ENCODE results near the gene MCOLN3. TPM values are rescaled to one million over a fixed set of nuclear protein-coding genes. Genes with fewer than 3 reads are reported as not detected.

MCOLN3 gene
- total RNA-seq, 6 experiments from 2014 or later, result 0.09 to 0.51 (median 0.28) TPM

GRCh38 chr1:85060038-85060437 is 11.7 kb upstream of the MCOLN3 start:
- Mint-ChIP-seq H3K4me1 (ENCODE audit: low read depth) (peaks cover 29% of the 10 kb centered on the region), H3K27me3 (ENCODE audit: insufficient read depth) (peaks cover 14% of the 10 kb centered on the region), H3K9me3 (no peaks in the 10 kb centered on the region), H3K27ac (no peak overlapping the region), H3K4me3 (no peak overlapping the region), H3K36me3 (ENCODE audit: low read depth) (no peaks in the 10 kb centered on the region)
- DNase-seq, result no peak
- no peak for TF ChIP-seq CTCF (IDR thresholded peaks at IDR 0.05)

DNA sequence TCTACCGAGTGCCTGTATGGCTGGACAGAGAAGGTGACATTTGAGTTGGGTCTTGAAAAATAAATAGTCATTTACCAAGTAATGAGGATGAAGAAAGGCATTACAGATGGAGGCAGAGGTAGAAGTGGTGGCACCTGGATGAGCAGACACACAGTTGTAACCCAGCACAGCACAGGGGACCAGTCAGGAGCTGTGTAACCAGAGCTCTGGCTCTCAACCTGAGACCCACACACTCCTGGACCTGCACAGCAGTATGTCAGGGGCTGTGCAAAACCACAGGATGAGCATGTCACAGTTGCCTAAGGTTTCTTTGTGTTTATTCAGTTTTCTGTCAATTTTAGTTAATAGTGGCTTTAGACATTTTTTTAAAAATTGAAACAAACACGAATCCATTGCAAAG is 11.3 kb upstream of the MCOLN3 start:
- Mint-ChIP-seq H3K4me3 (no peak overlapping the region), H3K9me3 (no peaks in the 10 kb centered on the region), H3K27ac (no peak overlapping the region), H3K36me3 (ENCODE audit: low read depth) (no peaks in the 10 kb centered on the region), H3K4me1 (ENCODE audit: low read depth) (peaks cover 29% of the 10 kb centered on the region), H3K27me3 (ENCODE audit: insufficient read depth) (peaks cover 16% of the 10 kb centered on the region)
- TF ChIP-seq CTCF (IDR thresholded peaks at IDR 0.05), result no peak
- DNase-seq, result no peak

DNA sequence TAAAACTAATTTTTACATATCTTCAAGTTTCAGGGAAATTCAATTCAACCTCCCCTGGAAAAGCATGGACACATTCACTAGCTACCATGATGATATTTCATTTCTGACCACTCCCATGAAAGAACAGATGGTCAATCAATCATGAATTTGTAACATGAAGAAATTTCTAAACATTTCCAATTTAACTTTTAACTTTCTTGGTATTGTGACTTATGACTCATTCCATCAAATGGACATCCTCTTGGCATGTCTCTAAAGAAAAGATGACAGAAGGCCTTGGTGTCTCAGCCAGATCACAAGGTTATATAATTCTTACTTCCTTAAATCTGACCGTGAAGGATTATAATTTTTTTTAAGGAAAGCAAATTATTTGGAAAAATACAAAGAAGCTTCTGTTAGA is 10.5 kb upstream of the MCOLN3 start:
- no peaks in the 10 kb centered on the region for H3K9me3 Mint-ChIP-seq
- no peak for TF ChIP-seq CTCF (IDR thresholded peaks at IDR 0.05)
- H3K27me3 Mint-ChIP-seq (ENCODE audit: insufficient read depth), result peaks cover 16% of the 10 kb centered on the region
- no peaks in the 10 kb centered on the region for H3K36me3 Mint-ChIP-seq (ENCODE audit: low read depth)
- no peak overlapping the region for H3K27ac Mint-ChIP-seq
- DNase-seq, result no peak
- H3K4me1 Mint-ChIP-seq (ENCODE audit: low read depth), result peaks cover 29% of the 10 kb centered on the region
- H3K4me3 Mint-ChIP-seq, result no peak overlapping the region

DNA sequence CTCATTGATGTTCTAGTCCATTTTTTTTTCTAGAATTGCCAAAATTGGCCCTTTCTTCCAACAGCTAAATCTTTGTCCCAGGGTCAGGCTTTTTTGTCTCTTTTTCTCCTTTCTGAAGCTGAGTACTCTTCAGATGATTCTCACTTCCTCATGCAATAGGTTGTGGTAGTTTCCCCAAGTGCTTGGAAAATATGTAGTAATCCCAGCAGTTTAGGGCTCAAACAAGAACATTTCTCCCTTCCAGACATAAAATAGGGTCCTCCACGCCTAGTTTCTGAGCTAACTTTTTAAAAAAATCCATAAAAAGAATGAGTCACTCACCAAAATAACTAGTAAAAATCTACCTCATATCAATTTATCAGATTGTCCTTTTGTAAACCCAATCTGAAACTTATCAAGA is 10.0 kb upstream of the MCOLN3 start:
- no peak overlapping the region for H3K27ac Mint-ChIP-seq
- no peaks in the 10 kb centered on the region for H3K36me3 Mint-ChIP-seq (ENCODE audit: low read depth)
- TF ChIP-seq CTCF (IDR thresholded peaks at IDR 0.05), result no peak
- H3K4me3 Mint-ChIP-seq, result no peak overlapping the region
- H3K9me3 Mint-ChIP-seq, result no peaks in the 10 kb centered on the region
- H3K27me3 Mint-ChIP-seq (ENCODE audit: insufficient read depth), result peaks cover 16% of the 10 kb centered on the region
- no peak for DNase-seq
- H3K4me1 Mint-ChIP-seq (ENCODE audit: low read depth), result peaks cover 28% of the 10 kb centered on the region

- no peak for DNase-seq
- TF ChIP-seq CTCF (IDR thresholded peaks at IDR 0.05), result no peak
- Mint-ChIP-seq H3K27ac (no peak overlapping the region), H3K36me3 (ENCODE audit: low read depth) (no peaks in the 10 kb centered on the region), H3K27me3 (ENCODE audit: insufficient read depth) (peaks cover 24% of the 10 kb centered on the region), H3K4me3 (no peak overlapping the region), H3K9me3 (no peaks in the 10 kb centered on the region), H3K4me1 (ENCODE audit: low read depth) (peaks cover 7% of the 10 kb centered on the region; the same call in 1 of the 2 replicates)
These were observed 6.4 kb upstream of the MCOLN3 start for GRCh38 chr1:85054664-85055063.

- TF ChIP-seq CTCF (IDR thresholded peaks at IDR 0.05), result no peak
- H3K27ac Mint-ChIP-seq, result no peak overlapping the region
- no peaks in the 10 kb centered on the region for H3K9me3 Mint-ChIP-seq
- H3K4me1 Mint-ChIP-seq (ENCODE audit: low read depth), result no peaks in the 10 kb centered on the region
- H3K36me3 Mint-ChIP-seq (ENCODE audit: low read depth), result no peaks in the 10 kb centered on the region
- DNase-seq, result no peak
- no peak overlapping the region for H3K4me3 Mint-ChIP-seq
- peaks cover 32% of the 10 kb centered on the region for H3K27me3 Mint-ChIP-seq (ENCODE audit: insufficient read depth)
These were observed 1.5 kb upstream of the MCOLN3 start for GRCh38 chr1:85049735-85050166.
